A204.1 (cell line): ENCODE measurements around the gene TMEM128.
"Not testable (repeated sequence)": the region's sequence is repeated elsewhere in the genome, so short reads cannot be mapped to it uniquely, and the experiment has no call there.

ENCODE experiments used
- FAIRE-seq: peaks from 2 replicates; lab custom pipeline; 2012; peaks lifted over from hg19 to GRCh38; lab: Jason Lieb, UNC

The TMEM128 gene

GRCh38 chr4:4248029-4248884 is at the start of gene TMEM128:
Gene TMEM128 (minus strand): TSS chr4:4248223. CDS start chr4:4248202, 21 bp downstream.
- no peak for FAIRE-seq

GRCh38 chr4:4296283-4296846 is 48.3 kb upstream of the TMEM128 start:
- FAIRE-seq = no peak

GRCh38 chr4:4293279-4293678 is 45.3 kb upstream of the TMEM128 start:
- no peak for FAIRE-seq

GRCh38 chr4:4289941-4290850 is 42.2 kb upstream of the TMEM128 start, which contains the start of the genes LYAR and ZBTB49:
Gene LYAR (minus strand): TSS chr4:4290154. CDS start chr4:4283742, 6,412 bp downstream.
Gene ZBTB49 (plus strand): TSS chr4:4290251. CDS start chr4:4299946, 9,695 bp downstream.
- FAIRE-seq = no peak

GRCh38 chr4:4289597-4289940 is 41.5 kb upstream of the TMEM128 start:
- no peak for FAIRE-seq

- no peak for FAIRE-seq
Observed at GRCh38 chr4:4289055-4289454, 41.0 kb upstream of the TMEM128 start.

- no peak for FAIRE-seq
Observed at GRCh38 chr4:4288098-4288497, 40.1 kb upstream of the TMEM128 start.

GRCh38 chr4:4284827-4285618 is 37.0 kb upstream of the TMEM128 start:
- FAIRE-seq = no peak

GRCh38 chr4:4281787-4282186 is 33.8 kb upstream of the TMEM128 start:
- FAIRE-seq = no peak

- FAIRE-seq = no peak
Observed at GRCh38 chr4:4277531-4277930, 29.5 kb upstream of the TMEM128 start.

GRCh38 chr4:4274226-4274625 is 26.2 kb upstream of the TMEM128 start:
- no peak for FAIRE-seq

- no peak for FAIRE-seq
Observed at GRCh38 chr4:4271912-4272311, 23.9 kb upstream of the TMEM128 start.

- FAIRE-seq = no peak
Observed at GRCh38 chr4:4270529-4270928, 22.5 kb upstream of the TMEM128 start.

- FAIRE-seq = no peak
Observed at GRCh38 chr4:4269856-4270255, 21.8 kb upstream of the TMEM128 start.

GRCh38 chr4:4269331-4269731 is 21.3 kb upstream of the TMEM128 start:
- no peak for FAIRE-seq

- FAIRE-seq = no peak
Observed at GRCh38 chr4:4268776-4269175, 20.8 kb upstream of the TMEM128 start.

- FAIRE-seq = no peak
Observed at GRCh38 chr4:4267981-4268380, 20.0 kb upstream of the TMEM128 start.

GRCh38 chr4:4260185-4260751 is 12.2 kb upstream of the TMEM128 start:
- FAIRE-seq = peak; percentile 92

GRCh38 chr4:4259484-4260100 is 11.6 kb upstream of the TMEM128 start:
- FAIRE-seq = no peak

GRCh38 chr4:4257705-4258104 is 9.7 kb upstream of the TMEM128 start:
- FAIRE-seq = not testable (repeated sequence)

GRCh38 chr4:4256799-4257198 is 8.8 kb upstream of the TMEM128 start:
- FAIRE-seq = no peak
